SW 1271 (cell line): ENCODE results near the gene TP53BP2.
"Not testable (repeated sequence)": the region's sequence is repeated elsewhere in the genome, so short reads cannot be mapped to it uniquely, and the experiment has no call there.

Experiments
- DNase-seq, 2 experiments: peaks; one replicate each; lab custom pipeline; 2025; lab: John Stamatoyannopoulos, UW

Gene TP53BP2

GRCh38 chr1:223828162-223828848, 17.4 kb downstream of the TP53BP2 start:
- DNase-seq: no peak

GRCh38 chr1:223827193-223827663, 18.5 kb downstream of the TP53BP2 start:
- no peak for DNase-seq

- no peak for DNase-seq
Observed at GRCh38 chr1:223825767-223826748, 19.7 kb downstream of the TP53BP2 start.

DNA sequence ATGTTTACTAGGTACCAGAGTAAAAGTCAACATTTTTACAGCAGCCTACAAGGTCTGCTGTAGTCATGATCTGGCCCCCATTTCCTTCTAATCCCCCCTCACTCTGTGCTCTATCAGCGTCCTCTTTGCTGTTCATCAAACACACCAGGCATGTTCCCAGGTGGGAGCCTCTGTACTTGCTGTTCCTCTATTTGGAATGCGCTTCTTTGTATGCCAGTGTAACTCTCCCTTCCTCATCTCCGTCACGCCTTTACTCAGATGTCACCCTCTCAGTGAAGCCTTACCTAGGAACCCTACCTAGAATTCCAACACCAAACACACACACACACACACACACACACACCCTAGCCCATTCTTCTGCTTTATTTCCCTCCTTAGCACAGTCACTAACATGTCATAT, 21.0 kb downstream of the TP53BP2 start:
- DNase-seq: no peak

GRCh38 chr1:223824287-223824686, 21.5 kb downstream of the TP53BP2 start:
- DNase-seq: no peak

GRCh38 chr1:223820971-223821370, 24.8 kb downstream of the TP53BP2 start:
- no peak for DNase-seq

DNA sequence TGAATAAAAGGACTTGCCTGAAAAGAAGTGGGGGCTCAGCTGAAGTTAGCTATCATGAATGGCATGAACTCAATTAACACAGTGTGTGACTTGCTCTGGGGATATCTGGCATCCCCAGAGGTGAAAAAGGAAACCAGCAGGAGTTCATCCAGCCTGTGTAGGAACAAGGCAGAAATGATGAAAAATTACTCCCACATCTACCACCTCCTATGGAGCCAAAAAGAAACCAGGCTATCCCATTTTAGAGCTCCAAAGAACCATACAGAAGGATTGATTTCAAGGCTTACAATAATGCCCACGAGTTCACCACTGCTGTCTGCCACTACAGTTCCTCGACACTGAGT, 25.3 kb downstream of the TP53BP2 start:
- no peak for DNase-seq

GRCh38 chr1:223819730-223820514, 25.8 kb downstream of the TP53BP2 start:
- DNase-seq: no peak

- DNase-seq: not testable (repeated sequence)
Observed at GRCh38 chr1:223817265-223817664, 28.5 kb downstream of the TP53BP2 start.

- peak; percentile 4 to 43 for DNase-seq
Observed at GRCh38 chr1:223815865-223816264, 29.9 kb downstream of the TP53BP2 start.

- no peak for DNase-seq
Observed at GRCh38 chr1:223815020-223815853, 30.5 kb downstream of the TP53BP2 start.

DNA sequence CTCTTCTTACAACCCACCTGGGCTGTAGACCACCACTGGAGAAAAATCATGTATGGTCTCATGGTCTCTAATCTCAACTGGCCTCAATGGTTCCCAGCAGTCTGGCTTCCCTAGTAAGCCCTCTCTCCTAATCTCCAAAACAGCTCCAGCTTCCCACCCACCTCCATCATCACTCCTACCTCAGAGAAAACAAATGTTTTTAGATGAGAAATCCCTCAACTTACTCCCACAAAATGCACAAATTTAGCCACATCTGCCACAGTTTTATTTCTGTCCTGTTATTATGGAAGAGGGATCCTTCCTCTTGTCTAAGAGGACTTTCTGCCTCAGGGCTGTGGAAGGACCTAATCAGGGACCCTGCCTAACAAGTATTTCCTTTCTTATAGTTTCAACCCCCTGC, 32.1 kb downstream of the TP53BP2 start:
- no peak for DNase-seq

GRCh38 chr1:223811634-223812101, 34.1 kb downstream of the TP53BP2 start:
- DNase-seq: peak in 1 of 2 experiments; percentile 45

GRCh38 chr1:223810586-223810985, 35.2 kb downstream of the TP53BP2 start:
- DNase-seq: no peak

DNA sequence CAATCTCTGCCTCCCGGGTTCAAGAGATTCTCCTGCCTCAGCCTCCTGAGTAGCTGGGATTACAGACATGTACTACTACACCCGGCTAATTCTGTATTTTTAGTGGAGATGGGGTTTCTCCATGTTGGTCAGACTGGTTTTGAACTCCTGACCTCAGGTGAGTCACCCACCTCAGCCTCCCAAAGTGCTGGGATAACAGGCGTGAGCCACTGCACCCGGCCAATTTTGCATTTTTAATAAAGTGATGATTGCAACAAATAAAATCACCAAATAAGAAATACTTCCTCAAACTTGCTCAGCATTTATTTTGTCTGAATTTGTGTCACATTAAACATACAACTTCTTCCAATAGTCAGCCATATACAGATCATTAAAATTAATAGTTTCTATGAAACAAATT, 35.8 kb downstream of the TP53BP2 start:
- DNase-seq: not testable (repeated sequence)

DNA sequence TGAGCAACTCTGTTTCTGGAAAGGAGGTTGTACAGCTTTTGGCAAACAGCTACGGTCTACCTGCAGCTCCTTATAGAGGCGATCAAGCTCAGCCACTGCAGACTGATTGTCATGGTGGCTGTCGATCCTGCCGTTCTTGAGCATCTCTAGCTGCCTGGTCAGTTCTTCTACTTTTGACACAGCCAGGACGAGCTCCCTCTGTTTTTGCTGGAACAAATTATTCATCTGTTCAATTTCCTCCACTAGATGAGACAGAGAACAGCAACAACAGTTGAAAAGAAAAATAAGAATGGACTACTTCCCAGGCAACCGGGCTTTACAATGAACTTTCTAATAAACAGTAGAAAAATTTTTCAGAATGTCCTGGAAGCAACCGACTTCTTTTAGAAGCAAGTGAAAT, 42.5 kb downstream of the TP53BP2 start:
- DNase-seq: no peak

- no peak for DNase-seq
Observed at GRCh38 chr1:223802602-223803001, 43.1 kb downstream of the TP53BP2 start.

DNA sequence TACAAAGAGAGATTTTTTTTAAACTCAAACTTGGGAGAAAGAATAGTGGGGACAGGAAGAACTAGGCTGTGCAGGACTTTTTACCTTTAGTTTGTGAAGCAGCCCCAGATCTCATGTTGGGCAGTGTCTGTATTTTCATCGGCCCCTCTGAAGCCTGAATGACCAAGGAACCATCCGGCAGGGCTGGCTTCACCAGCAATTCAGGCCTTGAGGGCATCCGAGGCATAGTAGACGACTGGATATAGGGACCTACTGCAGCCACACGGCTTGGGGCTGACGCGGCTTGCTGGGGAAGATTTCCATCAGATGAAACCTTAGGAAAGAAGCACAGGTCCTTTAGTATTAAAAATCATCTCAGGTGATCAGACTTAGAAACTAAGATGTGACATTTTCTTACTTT, 43.7 kb downstream of the TP53BP2 start:
- no peak for DNase-seq

DNA sequence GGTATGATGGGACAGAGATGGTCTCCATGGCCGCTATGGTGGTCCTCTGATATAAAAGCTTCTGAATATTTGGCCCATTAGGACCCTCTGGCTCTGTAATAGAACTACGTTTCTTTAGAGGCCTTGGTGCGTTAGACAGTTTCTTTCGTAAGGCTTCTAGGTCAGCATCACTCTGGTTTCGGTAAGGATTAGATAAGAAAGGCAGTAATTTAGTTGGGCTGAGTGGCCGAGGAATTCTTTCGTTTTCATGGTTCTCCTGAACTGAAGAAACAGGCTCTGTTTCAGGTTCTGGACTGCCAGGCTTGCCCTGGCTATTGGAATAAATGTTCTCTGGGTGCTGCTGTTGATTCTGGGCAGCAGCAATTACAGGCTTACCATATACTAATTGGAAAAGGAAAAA, 49.5 kb downstream of the TP53BP2 start:
- DNase-seq: no peak

DNA sequence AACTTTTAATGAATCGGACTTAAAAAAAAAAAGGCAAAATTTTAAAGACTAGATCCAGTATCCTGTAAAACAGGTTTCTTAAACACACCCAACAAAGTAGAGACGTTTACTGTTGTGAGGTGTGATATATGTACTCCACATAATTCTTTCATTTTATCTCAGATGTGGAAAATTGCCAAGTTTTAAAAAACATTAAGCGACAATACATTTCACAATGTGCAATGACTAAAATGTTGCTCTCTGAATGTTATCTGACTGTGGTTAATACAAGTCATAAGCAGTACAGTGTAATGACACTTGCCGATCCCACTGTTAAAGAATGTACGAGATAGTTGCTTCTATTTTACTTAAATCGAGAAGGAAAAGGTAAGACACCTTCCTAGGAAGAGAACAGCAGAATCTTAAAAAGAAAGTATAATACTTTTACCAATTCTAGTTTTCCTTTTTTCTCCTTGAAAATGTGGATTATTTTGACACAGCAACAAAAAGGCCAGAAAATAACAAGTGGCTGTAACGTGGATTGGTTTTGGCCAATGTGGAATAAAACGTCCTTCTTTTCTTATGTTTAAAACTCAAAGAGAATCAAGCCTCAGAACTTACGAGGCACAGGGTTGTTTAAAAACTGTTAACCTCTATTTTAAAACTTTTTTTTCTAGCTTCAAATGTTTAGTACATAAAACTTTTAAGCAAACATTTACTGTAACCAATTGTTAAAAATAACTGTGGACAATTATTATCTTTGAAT, 51.4 kb downstream of the TP53BP2 start:
- no peak for DNase-seq

- DNase-seq: no peak
Observed at GRCh38 chr1:223793716-223794115, 52.0 kb downstream of the TP53BP2 start.
